Testis (tissue), 2 donors: ENCODE data around the gene TRPM3.

Experiments used
- CTCF ChIP-seq, 3 experiments: fragments of 450-650 bp in 2 of 3; fragments of 200-600 bp in 1 of 3; sonication (generic) in 1 of 3; IDR thresholded peaks; one replicate each; pipeline ENCODE4 v1.5.1; 2016 to 2019; ENCODE audit warnings: antibody characterized with exemption in 3 of 3, mild to moderate bottlenecking in 2 of 3, moderate library complexity in 1 of 3
- POLR2A ChIP-seq: fragments of 450-650 bp; IDR thresholded peaks from one replicate; pipeline ENCODE4 v1.6.1; 2017; ENCODE audit warnings: antibody characterized with exemption, mild to moderate bottlenecking, moderate library complexity

GRCh38 chr9:70573308-70573707 lies 548.1 kb downstream of the TRPM3 start:
- no peak for TF ChIP-seq CTCF (IDR thresholded peaks at IDR 0.05)
- TF ChIP-seq POLR2A = no peak
